ENCODE results near the gene PPP1R12B. TPM values are rescaled to one million over a fixed set of nuclear protein-coding genes. Genes with fewer than 3 reads are reported as not detected.
A peak's percentile ranks its signal among the peaks of the same experiment; 100 is the strongest.
"Not testable (repeated sequence)": the region's sequence is repeated elsewhere in the genome, so short reads cannot be mapped to it uniquely, and the experiment has no call there.

PPP1R12B gene
- total RNA-seq, 1 donor from 2014 or later, result 18.5 TPM

- no peaks in the 10 kb centered on the region for H3K36me3 Mint-ChIP-seq (ENCODE audit: low read depth)
- peaks cover 29% of the 10 kb centered on the region for H3K4me1 Mint-ChIP-seq
- no peaks in the 10 kb centered on the region for H3K27me3 Mint-ChIP-seq (ENCODE audit: low read depth)
- H3K9me3 Mint-ChIP-seq, result no peaks in the 10 kb centered on the region
- TF ChIP-seq CTCF (conservative IDR thresholded peaks at IDR 0.05), result no peak
- H3K4me3 Mint-ChIP-seq, result peak overlapping the region; percentile 96
- peak overlapping the region; percentile 58 for H3K27ac Mint-ChIP-seq (ENCODE audit: unreplicated experiment)
- no peak for DNase-seq (ENCODE audit: low read depth, low spot score)
Measured at GRCh38 chr1:202349206-202349928, 868 bp downstream of the PPP1R12B start.

DNA sequence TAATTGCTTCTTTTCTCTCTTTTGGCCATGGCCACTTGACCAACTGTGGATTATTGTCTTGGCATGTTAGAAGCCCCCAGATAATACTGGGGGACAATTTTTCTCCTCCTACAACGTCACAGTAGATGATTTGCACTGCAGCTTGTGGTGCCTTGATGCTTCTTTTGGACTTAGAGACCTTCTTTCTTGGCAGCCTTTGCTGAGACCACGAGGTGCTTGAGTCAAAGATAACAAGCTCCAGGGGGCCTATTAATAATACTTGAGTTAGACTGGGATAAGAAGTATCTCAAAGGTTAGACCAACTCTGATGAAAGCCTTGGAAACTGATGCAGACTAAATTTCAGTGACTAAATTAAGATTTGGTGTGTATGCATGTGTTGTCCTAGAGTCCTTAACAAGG is 3.2 kb downstream of the PPP1R12B start:
- Mint-ChIP-seq H3K4me1 (peaks cover 29% of the 10 kb centered on the region), H3K4me3 (peak overlapping the region; percentile 47), H3K27ac (ENCODE audit: unreplicated experiment) (no peak overlapping the region), H3K36me3 (ENCODE audit: low read depth) (no peaks in the 10 kb centered on the region), H3K27me3 (ENCODE audit: low read depth) (no peaks in the 10 kb centered on the region), H3K9me3 (no peaks in the 10 kb centered on the region)
- TF ChIP-seq CTCF (conservative IDR thresholded peaks at IDR 0.05), result no peak
- no peak for DNase-seq (ENCODE audit: low read depth, low spot score)

GRCh38 chr1:202352583-202353197 is 4.2 kb downstream of the PPP1R12B start:
- H3K4me1 Mint-ChIP-seq, result peaks cover 29% of the 10 kb centered on the region
- H3K27ac Mint-ChIP-seq (ENCODE audit: unreplicated experiment); H3K4me3 Mint-ChIP-seq; DNase-seq (ENCODE audit: low read depth, low spot score); H3K27me3 Mint-ChIP-seq (ENCODE audit: low read depth); H3K36me3 Mint-ChIP-seq (ENCODE audit: low read depth); H3K9me3 Mint-ChIP-seq: not testable (repeated sequence)

DNA sequence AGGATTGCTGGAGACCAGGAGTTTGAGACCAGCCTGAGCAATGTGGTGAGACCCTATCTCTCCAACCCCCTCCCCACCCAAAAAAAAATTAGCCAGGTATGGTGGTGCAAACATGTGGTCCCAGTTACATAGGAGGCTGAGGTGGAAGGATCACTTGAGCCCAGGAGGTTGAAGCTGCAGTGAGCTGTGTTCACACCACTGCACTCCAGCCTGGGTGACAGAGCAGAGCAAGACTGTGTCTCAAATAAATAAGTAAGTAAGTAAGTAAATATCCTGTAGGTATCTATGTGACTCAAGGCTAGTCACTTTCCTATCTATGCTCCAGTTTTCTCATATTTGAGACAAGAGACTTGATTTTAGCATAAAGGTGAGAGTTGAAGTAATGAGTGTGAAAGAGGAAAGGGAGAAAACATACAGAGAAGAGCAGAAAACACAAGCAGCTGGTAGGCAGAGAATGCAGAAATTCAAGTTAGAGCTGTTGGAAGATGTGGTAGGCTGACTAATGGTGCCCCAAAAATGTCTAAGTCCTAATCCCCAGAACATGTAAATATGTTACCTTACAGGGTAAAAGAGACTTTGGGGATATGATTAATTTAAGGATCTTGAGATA is 7.5 kb downstream of the PPP1R12B start:
- no peak overlapping the region for H3K4me3 Mint-ChIP-seq
- DNase-seq (ENCODE audit: low read depth, low spot score), result no peak
- TF ChIP-seq CTCF (conservative IDR thresholded peaks at IDR 0.05), result no peak
- no peak overlapping the region for H3K27ac Mint-ChIP-seq (ENCODE audit: unreplicated experiment)
- no peaks in the 10 kb centered on the region for H3K36me3 Mint-ChIP-seq (ENCODE audit: low read depth)
- no peaks in the 10 kb centered on the region for H3K9me3 Mint-ChIP-seq
- peaks cover 15% of the 10 kb centered on the region for H3K4me1 Mint-ChIP-seq
- H3K27me3 Mint-ChIP-seq (ENCODE audit: low read depth), result no peaks in the 10 kb centered on the region

GRCh38 chr1:202357506-202357905 is 9.0 kb downstream of the PPP1R12B start:
- no peak for DNase-seq (ENCODE audit: low read depth, low spot score)
- H3K4me1 Mint-ChIP-seq, result peaks cover 28% of the 10 kb centered on the region
- no peaks in the 10 kb centered on the region for H3K36me3 Mint-ChIP-seq (ENCODE audit: low read depth)
- no peak overlapping the region for H3K27ac Mint-ChIP-seq (ENCODE audit: unreplicated experiment)
- TF ChIP-seq CTCF (conservative IDR thresholded peaks at IDR 0.05), result no peak
- no peaks in the 10 kb centered on the region for H3K27me3 Mint-ChIP-seq (ENCODE audit: low read depth)
- no peak overlapping the region for H3K4me3 Mint-ChIP-seq
- no peaks in the 10 kb centered on the region for H3K9me3 Mint-ChIP-seq

GRCh38 chr1:202361224-202361623 is 12.7 kb downstream of the PPP1R12B start:
- Mint-ChIP-seq H3K36me3 (ENCODE audit: low read depth) (no peaks in the 10 kb centered on the region), H3K4me1 (peaks cover 16% of the 10 kb centered on the region), H3K27me3 (ENCODE audit: low read depth) (no peaks in the 10 kb centered on the region), H3K27ac (ENCODE audit: unreplicated experiment) (no peak overlapping the region), H3K9me3 (peaks cover 3% of the 10 kb centered on the region), H3K4me3 (no peak overlapping the region)
- TF ChIP-seq CTCF (conservative IDR thresholded peaks at IDR 0.05), result no peak
- DNase-seq (ENCODE audit: low read depth, low spot score), result no peak
